Karpas-422 (cell line): ENCODE measurements around the gene GTF2A1L. TPM values are rescaled to one million over a fixed set of nuclear protein-coding genes. Genes with fewer than 3 reads are reported as not detected.
"Not testable (repeated sequence)": the region's sequence is repeated elsewhere in the genome, so short reads cannot be mapped to it uniquely, and the experiment has no call there.

ENCODE experiments used
- DNase-seq: peaks from one replicate; pipeline ENCODE4 v3.0.0-alpha.2; 2015
- H2AFZ ChIP-seq: fragments of 200-600 bp; sonication (generic); 2 replicates; pipeline ENCODE4 v1.6.1; 2014; ENCODE audit warnings: antibody characterized with exemption, low read length, mixed read lengths
- H3K27ac ChIP-seq: fragments of 200-600 bp; sonication (generic); 2 replicates; pipeline ENCODE4 v1.5.1; 2014; ENCODE audit warnings: mild to moderate bottlenecking, low read length, moderate library complexity
- H3K27me3 ChIP-seq: fragments of 200-600 bp; sonication (generic); 2 replicates; pipeline ENCODE4 v1.6.1; 2014; ENCODE audit warnings: low read length, mixed read lengths
- H3K36me3 ChIP-seq: fragments of 200-600 bp; sonication (generic); 2 replicates; pipeline ENCODE4 v1.6.1; 2014; ENCODE audit warnings: low read length, mixed read lengths; ENCODE audit not compliant: insufficient read depth
- H3K4me1 ChIP-seq: fragments of 200-600 bp; sonication (generic); 2 replicates; pipeline ENCODE4 v1.6.1; 2014; ENCODE audit warnings: mild to moderate bottlenecking, low read length, mixed read lengths
- H3K4me2 ChIP-seq: fragments of 200-600 bp; sonication (generic); 2 replicates; pipeline ENCODE4 v1.6.1; 2014; ENCODE audit warnings: low read length, low read depth, mild to moderate bottlenecking; ENCODE audit not compliant: poor library complexity, severe bottlenecking
- H3K4me3 ChIP-seq: fragments of 200-600 bp; sonication (generic); 2 replicates; pipeline ENCODE4 v1.5.1; 2014; ENCODE audit warnings: mild to moderate bottlenecking, antibody characterized with exemption, low read length, mixed read lengths
- H3K79me2 ChIP-seq: fragments of 200-600 bp; sonication (generic); 2 replicates; pipeline ENCODE4 v1.6.1; 2014; ENCODE audit warnings: mild to moderate bottlenecking, low read length, mixed read lengths
- H3K9ac ChIP-seq: fragments of 200-600 bp; sonication (generic); 2 replicates; pipeline ENCODE4 v1.6.0; 2014; ENCODE audit warnings: low read length
- H3K9me2 ChIP-seq: fragments of 200-600 bp; sonication (generic), shearing (Covaris generic); replicated peaks from 2 replicates; pipeline ENCODE4 v1.6.0; 2014; ENCODE audit warnings: mild to moderate bottlenecking, low read length, moderate library complexity; ENCODE audit not compliant: insufficient read depth
- H3K9me3 ChIP-seq: fragments of 300-700, 200-600 bp; sonication (generic); 2 replicates; pipeline ENCODE4 v1.6.1; 2014; ENCODE audit warnings: low read length, mixed read lengths
- H4K20me1 ChIP-seq: fragments of 200-600 bp; sonication (generic); 2 replicates; pipeline ENCODE4 v1.6.1; 2014; ENCODE audit warnings: mild to moderate bottlenecking, antibody characterized with exemption, low read length, low read depth; ENCODE audit not compliant: insufficient read depth
- total RNA-seq: library from RNA; depleted of rRNA; stranded (reverse); fragments of >200 nt; shearing (Covaris generic); gene quantifications from 2 replicates; pipeline ENCODE4 v1.2.3, GENCODE V29; 2014; ENCODE audit warnings: low replicate concordance

GTF2A1L gene
- total RNA-seq, 1 experiment from 2014 or later: not detected

GRCh38 chr2:48695991-48696390 lies 78.3 kb downstream of the GTF2A1L start:
- Histone ChIP-seq H3K79me2 (no peaks in the 10 kb centered on the region), H3K4me3 (no peak overlapping the region), H3K9me2 (no peaks in the 10 kb centered on the region), H3K36me3 (no peaks in the 10 kb centered on the region), H2AFZ (no peak overlapping the region), H3K4me2 (no peak overlapping the region), H3K27ac (no peak overlapping the region), H3K27me3 (no peaks in the 10 kb centered on the region), H4K20me1 (no peaks in the 10 kb centered on the region), H3K4me1 (no peaks in the 10 kb centered on the region), H3K9ac (no peak overlapping the region), H3K9me3 (no peaks in the 10 kb centered on the region)
- no peak for DNase-seq

DNA sequence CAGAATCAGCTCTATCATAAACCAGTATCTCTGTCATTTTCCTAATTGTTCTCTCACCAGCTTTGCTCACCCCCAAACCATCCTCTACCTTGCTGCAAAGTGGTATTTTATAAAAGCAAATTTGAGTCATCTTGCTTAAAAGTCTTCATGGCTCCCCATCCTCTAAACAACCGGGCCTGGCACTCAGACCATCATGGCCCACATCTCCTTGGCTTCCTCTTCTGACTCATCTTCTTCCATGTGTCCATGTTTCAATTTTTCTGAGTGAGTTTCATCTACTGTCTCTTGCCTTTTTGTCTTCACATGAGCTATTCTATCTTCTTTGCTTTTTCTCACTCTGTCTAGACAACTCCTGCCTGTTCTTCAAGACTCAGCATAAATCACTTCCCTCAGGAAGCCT lies 79.2 kb downstream of the GTF2A1L start:
- H3K9me2 ChIP-seq: no peaks in the 10 kb centered on the region
- DNase-seq: no peak

GRCh38 chr2:48699348-48699930 lies 81.8 kb downstream of the GTF2A1L start:
- Histone ChIP-seq H3K79me2 (no peaks in the 10 kb centered on the region), H3K9me3 (no peaks in the 10 kb centered on the region), H3K4me3 (no peak overlapping the region), H3K9ac (no peak overlapping the region), H3K9me2 (no peaks in the 10 kb centered on the region), H2AFZ (no peak overlapping the region), H3K27me3 (no peaks in the 10 kb centered on the region), H3K4me1 (no peaks in the 10 kb centered on the region), H3K36me3 (no peaks in the 10 kb centered on the region), H3K4me2 (no peak overlapping the region), H3K27ac (no peak overlapping the region), H4K20me1 (no peaks in the 10 kb centered on the region)
- DNase-seq: no peak

More for the DNA sequence above, 79.2 kb downstream of the GTF2A1L start:
- H4K20me1 ChIP-seq: no peaks in the 10 kb centered on the region
- H3K4me2 ChIP-seq: no peak overlapping the region
- H3K4me3 ChIP-seq: no peak overlapping the region
- no peaks in the 10 kb centered on the region for H3K27me3 ChIP-seq
- H3K36me3 ChIP-seq: no peaks in the 10 kb centered on the region
- H3K27ac ChIP-seq: no peak overlapping the region
- H3K79me2 ChIP-seq: no peaks in the 10 kb centered on the region
- H3K9ac ChIP-seq: no peak overlapping the region
- no peak overlapping the region for H2AFZ ChIP-seq
- H3K4me1 ChIP-seq: no peaks in the 10 kb centered on the region
- H3K9me3 ChIP-seq: no peaks in the 10 kb centered on the region

DNA sequence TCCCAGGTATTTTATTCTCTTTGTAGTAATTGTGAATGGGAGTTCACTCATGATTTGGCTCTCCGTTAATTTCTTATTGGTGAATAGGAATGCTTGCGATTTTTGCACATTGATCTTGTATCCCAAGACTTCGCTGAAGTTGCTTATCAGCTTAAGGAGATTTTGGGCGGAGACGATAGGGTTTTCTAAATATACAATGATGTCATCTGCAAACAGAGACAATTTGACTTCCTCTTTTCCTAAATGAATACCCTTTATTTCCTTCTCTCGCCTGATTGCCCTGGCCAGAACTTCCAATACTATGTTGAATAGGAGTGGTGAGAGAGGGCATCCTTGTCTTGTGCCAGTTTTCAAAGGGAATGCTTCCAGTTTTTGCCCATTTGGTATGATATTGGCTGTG lies 86.0 kb downstream of the GTF2A1L start:
- DNase-seq: not testable (repeated sequence)

DNA sequence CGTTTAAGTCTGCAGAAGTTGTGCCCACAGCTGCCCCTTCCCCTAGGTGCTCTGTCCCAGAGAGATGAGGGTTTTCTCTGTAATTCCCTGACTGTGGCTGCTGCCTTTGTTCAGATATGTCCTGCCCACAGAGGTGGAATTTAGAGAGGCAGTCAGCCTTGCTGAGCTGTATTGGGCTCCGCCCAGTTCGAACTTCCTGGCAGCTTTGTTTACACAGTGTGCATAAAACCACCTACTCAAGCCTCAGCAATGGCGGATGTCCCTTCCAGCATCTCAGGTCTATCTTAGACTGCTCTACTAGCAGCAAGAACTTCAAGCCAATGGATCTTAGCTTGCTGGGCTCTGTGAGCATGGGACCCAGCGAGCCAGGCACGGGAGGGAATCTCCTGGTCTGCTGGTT lies 89.8 kb downstream of the GTF2A1L start:
- Histone ChIP-seq H3K27ac (no peak overlapping the region), H3K9me3 (no peaks in the 10 kb centered on the region), H2AFZ (no peak overlapping the region), H3K4me2 (no peak overlapping the region), H3K27me3 (no peaks in the 10 kb centered on the region), H3K36me3 (no peaks in the 10 kb centered on the region), H4K20me1 (no peaks in the 10 kb centered on the region), H3K9me2 (no peaks in the 10 kb centered on the region), H3K79me2 (no peaks in the 10 kb centered on the region), H3K4me3 (no peak overlapping the region), H3K4me1 (no peaks in the 10 kb centered on the region), H3K9ac (no peak overlapping the region)
- DNase-seq: no peak

More for the DNA sequence above, 86.0 kb downstream of the GTF2A1L start:
- H3K4me1 ChIP-seq, H3K4me3 ChIP-seq, H3K9me3 ChIP-seq, H3K4me2 ChIP-seq, H3K36me3 ChIP-seq, H2AFZ ChIP-seq, H3K27me3 ChIP-seq, H3K79me2 ChIP-seq, H3K9ac ChIP-seq, H3K9me2 ChIP-seq, H4K20me1 ChIP-seq, H3K27ac ChIP-seq: not testable (repeated sequence)

GRCh38 chr2:48709096-48710034 lies 91.7 kb downstream of the GTF2A1L start:
- Histone ChIP-seq H3K9me3 (no peaks in the 10 kb centered on the region), H3K4me3 (no peak overlapping the region), H3K79me2 (no peaks in the 10 kb centered on the region), H3K27ac (no peak overlapping the region), H3K9ac (no peak overlapping the region), H3K36me3 (no peaks in the 10 kb centered on the region), H3K4me1 (no peaks in the 10 kb centered on the region), H3K4me2 (no peak overlapping the region), H4K20me1 (no peaks in the 10 kb centered on the region), H3K27me3 (no peaks in the 10 kb centered on the region), H3K9me2 (no peaks in the 10 kb centered on the region), H2AFZ (no peak overlapping the region)
- no peak for DNase-seq

- Histone ChIP-seq H3K4me3 (no peak overlapping the region), H3K9me3 (no peaks in the 10 kb centered on the region), H3K4me1 (no peaks in the 10 kb centered on the region), H3K9me2 (no peaks in the 10 kb centered on the region), H3K4me2 (no peak overlapping the region), H3K79me2 (no peaks in the 10 kb centered on the region), H3K36me3 (no peaks in the 10 kb centered on the region), H2AFZ (no peak overlapping the region), H4K20me1 (no peaks in the 10 kb centered on the region), H3K27me3 (no peaks in the 10 kb centered on the region), H3K9ac (no peak overlapping the region), H3K27ac (no peak overlapping the region)
- no peak for DNase-seq
Measured at GRCh38 chr2:48711343-48711742, 93.7 kb downstream of the GTF2A1L start.

GRCh38 chr2:48712151-48712550 lies 94.5 kb downstream of the GTF2A1L start:
- no peaks in the 10 kb centered on the region for H4K20me1 ChIP-seq
- H3K4me1 ChIP-seq: no peaks in the 10 kb centered on the region
- H3K4me3 ChIP-seq: no peak overlapping the region
- H3K27me3 ChIP-seq: no peaks in the 10 kb centered on the region
- no peak overlapping the region for H3K4me2 ChIP-seq
- H3K9ac ChIP-seq: no peak overlapping the region
- H3K79me2 ChIP-seq: no peaks in the 10 kb centered on the region
- H3K27ac ChIP-seq: no peak overlapping the region
- H2AFZ ChIP-seq: no peak overlapping the region
- H3K36me3 ChIP-seq: no peaks in the 10 kb centered on the region
- DNase-seq: no peak
- H3K9me3 ChIP-seq: no peaks in the 10 kb centered on the region
- no peaks in the 10 kb centered on the region for H3K9me2 ChIP-seq
